T follicular helper cell (primary cell): ENCODE measurements around the gene SIX6.
"Not testable (repeated sequence)": the region's sequence is repeated elsewhere in the genome, so short reads cannot be mapped to it uniquely, and the experiment has no call there.

ENCODE experiments used
- DNase-seq: peaks from one replicate; pipeline ENCODE4 v3.0.0-alpha.2; 2020; ENCODE audit warnings: low read depth
- total RNA-seq, 2 experiments: gene quantifications; one replicate each; lab custom pipeline; 2026; lab: John Stamatoyannopoulos, UW

Gene SIX6
- total RNA-seq = 0 reads per million in 2 experiments

GRCh38 chr14:60508707-60509437 is at the start of gene SIX6:
SIX6 (plus strand) TSS chr14:60509146; CDS start chr14:60509399, 253 bp downstream.
- no peak for DNase-seq

- DNase-seq = not testable (repeated sequence)
Measured at GRCh38 chr14:60480248-60480647, 28.7 kb upstream of the SIX6 start.

- DNase-seq = no peak
Measured at GRCh38 chr14:60482743-60483142, 26.2 kb upstream of the SIX6 start.

DNA sequence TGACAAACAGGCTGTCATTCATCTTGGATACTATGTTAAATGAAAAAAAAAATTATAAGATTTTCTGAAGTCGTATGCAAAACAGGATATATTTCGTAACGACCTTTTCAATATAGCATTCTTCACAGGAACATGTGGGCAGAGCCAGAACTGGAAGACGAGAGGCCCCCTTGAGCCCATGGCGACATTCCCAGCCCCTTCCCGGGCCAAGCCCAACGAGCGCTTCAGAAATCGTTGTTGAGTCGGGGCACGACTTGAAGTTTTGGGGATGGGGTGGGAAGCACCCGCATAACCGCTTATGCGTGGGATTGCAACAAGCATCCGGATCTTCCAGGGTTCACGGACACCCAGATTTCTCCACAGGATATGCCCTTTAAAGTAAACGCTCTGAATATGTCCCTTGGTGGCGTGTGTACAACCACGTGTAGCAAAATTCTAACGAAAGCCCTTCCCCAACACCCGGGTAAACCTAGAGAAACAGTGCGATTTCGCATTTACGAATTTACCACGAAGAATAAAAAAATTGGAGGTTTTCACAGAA is 23.8 kb upstream of the SIX6 start:
- no peak for DNase-seq

DNA sequence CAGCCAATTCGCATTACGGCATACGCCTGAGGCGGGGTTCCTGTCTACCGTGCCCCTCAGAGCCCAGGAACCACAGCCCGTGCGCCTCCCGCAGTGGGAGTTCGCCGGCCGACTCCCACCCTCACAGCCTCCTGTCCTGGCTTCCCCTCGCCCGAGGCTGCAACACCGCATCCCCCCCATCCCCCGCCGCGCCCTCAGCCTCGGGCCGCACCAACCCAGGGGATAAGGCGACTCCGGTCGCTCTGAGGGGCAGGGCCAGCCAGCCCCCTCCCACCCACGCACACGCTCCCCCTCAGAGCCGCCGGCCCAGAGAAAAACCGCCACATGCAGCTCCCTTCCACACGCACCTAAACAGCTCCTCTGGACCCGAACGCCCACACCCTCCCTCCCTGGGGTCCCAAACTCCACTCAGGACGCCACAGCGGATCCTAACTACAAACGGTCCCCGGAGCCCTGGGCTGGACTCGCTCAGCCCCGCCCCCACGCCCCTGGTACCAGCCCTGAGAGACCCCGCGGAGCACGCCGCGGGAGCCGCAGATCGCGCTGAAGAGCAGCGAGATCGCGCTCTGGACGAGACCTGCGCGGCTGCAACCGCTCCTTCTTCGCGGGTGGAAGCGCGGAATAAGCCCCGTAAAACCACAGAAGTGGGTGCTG is 23.2 kb upstream of the SIX6 start, which contains the start of gene C14orf39:
Gene C14orf39, minus strand, starts transcription at position 466 of the 654 bp plus-strand sequence. CDS start 985 bp downstream, outside the sequence.
- DNase-seq = no peak

- no peak for DNase-seq
Measured at GRCh38 chr14:60487211-60487610, 21.7 kb upstream of the SIX6 start.

DNA sequence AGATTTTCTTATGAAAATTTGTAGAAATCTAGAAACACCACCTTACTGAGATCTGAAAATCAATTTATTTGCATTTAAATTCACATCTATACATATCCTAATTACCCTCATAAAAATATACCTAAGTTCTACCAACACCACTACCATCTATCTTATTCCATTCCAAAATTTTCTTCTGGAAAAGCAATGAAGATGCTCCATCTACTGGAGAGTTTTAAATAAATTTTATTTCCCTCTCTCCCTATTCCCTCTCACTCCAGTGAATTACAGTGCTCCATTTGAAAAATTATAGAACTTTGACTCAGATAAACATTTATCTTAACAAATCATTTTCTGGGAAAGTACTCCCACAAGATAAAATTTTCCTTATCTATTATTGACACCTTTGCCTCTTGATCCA is 20.8 kb upstream of the SIX6 start:
- DNase-seq = no peak

- DNase-seq = no peak
Measured at GRCh38 chr14:60490270-60490669, 18.7 kb upstream of the SIX6 start.

GRCh38 chr14:60495946-60496345 is 13.0 kb upstream of the SIX6 start:
- DNase-seq = no peak

- no peak for DNase-seq
Measured at GRCh38 chr14:60502541-60502940, 6.4 kb upstream of the SIX6 start.

DNA sequence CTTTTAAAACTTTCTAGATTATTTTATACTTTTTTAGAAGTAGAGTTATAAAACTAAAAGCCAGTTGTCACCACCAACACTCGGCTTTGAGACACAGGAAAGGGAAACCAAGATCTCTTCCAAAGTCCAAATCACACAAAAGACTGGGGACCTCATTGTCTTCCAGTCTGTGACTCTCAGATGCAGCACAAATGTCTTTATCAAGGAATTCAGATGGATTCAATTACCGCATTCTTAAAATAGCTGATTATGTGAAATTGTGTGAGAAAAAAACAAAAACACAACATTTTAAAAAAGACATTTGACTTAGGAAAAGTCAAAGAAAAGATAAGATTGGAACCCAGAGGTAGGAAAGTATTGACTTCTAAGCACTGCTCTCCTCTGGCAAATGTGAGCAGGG is 3.5 kb upstream of the SIX6 start:
- DNase-seq = no peak

GRCh38 chr14:60506010-60506409 is 2.9 kb upstream of the SIX6 start:
- no peak for DNase-seq

DNA sequence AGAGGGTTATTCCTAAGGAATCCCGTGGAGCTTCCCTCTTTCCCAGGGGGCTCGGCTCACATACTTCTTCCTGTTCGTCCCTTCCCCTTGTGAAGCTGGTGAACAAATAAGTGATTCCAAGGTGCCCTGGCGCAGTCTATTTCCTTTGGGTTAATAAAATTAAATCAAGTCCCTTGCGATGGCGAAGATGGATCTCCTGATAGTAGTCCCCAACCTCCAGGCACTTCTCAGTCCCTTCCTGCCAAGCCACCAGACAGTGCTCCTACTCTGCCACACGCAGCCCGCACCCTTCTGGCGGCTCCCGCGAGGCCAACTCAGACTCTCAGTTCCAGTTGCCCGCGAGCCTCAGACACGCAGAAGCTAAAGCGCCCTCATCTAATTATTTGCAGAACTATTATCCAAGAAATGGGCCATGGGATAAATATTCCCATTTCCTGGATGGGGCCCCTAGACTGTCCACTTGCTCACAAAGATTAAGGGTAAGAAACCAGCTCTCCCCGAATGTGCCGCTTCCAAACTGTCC is 2.4 kb upstream of the SIX6 start:
- DNase-seq = no peak

DNA sequence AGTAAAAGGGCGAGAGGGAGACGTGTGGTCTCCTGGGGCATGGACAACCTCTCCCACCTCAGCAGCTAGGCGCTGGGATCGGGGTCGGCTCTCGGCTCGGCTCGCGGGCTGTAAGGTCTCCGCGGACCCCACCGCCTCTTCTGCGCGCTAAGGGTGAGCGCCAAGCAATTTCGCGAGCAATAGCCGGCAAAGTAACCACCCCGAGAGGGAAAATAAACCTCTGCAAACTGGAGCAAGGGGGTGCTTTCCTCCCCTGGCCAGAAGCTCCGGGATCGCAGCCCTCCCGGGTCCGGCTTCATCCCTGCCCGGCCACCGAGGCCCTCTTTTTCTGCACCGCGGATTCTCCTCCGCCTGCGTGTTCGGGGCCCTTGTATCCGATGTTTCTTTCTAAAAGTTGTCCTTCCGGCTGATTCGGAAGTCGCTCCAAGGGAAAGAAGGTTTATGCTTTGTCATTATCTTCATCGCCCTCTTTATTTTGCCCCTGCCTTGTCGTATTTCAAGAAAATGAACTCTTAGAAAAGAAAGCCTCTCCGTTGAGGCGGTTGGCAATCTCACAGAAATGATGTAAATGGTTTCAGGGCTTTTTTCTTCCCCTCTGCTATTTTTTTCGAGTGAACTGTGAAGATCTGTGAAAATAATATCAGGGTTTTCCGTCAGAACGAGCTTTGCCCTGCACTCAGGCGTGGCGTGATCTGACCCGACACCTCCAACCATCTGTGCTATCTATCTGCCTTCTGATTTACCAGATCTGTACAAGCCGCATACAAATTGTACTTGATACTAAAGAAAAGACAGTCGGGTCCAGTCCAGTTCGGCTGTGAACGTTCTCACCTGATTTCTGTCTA is 1.7 kb upstream of the SIX6 start:
- DNase-seq = no peak

DNA sequence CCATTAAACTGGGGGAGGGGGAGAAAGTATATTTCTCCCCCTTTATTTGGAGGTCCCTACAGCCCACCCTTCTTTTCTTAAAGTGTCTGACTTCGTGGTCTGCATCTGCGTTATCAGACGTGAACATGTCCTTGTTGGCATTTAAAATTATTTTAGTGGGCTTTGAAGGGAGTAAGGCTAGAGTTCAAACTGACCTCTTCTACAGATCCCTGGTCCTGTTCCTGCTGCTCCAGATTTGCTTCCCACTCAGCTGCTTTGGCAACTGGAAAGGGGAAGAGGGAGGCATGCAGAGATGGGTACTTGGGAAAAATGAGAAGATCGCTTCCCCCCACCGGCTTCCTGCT is 611 bp upstream of the SIX6 start:
- no peak for DNase-seq

DNA sequence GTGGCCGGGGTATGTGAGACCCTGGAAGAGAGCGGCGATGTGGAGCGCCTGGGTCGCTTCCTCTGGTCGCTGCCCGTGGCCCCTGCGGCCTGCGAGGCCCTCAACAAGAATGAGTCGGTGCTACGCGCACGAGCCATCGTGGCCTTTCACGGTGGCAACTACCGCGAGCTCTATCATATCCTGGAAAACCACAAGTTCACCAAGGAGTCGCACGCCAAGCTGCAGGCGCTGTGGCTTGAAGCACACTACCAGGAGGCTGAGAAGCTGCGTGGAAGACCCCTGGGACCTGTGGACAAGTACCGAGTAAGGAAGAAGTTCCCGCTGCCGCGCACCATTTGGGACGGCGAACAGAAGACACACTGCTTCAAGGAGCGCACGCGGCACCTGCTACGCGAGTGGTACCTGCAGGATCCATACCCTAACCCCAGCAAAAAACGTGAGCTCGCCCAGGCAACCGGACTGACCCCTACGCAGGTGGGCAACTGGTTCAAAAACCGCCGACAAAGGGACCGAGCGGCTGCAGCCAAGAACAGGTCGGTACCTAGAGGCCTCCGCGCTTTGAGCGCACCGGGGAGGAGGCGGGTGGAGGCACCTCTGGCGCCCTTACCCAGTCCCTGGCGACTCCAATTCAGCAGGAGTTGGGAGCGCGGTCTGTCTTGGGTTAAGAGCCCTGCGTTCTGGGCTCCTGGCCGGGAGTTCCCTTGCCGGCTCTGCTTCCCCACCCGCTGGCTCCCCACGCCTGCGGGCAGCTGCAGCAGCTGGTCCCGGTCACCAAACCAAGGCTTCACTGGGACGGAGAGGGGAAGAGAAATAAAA is 700 bp downstream of the SIX6 start:
- DNase-seq = no peak

- DNase-seq = no peak
Measured at GRCh38 chr14:60510254-60510950, 1.5 kb downstream of the SIX6 start.

DNA sequence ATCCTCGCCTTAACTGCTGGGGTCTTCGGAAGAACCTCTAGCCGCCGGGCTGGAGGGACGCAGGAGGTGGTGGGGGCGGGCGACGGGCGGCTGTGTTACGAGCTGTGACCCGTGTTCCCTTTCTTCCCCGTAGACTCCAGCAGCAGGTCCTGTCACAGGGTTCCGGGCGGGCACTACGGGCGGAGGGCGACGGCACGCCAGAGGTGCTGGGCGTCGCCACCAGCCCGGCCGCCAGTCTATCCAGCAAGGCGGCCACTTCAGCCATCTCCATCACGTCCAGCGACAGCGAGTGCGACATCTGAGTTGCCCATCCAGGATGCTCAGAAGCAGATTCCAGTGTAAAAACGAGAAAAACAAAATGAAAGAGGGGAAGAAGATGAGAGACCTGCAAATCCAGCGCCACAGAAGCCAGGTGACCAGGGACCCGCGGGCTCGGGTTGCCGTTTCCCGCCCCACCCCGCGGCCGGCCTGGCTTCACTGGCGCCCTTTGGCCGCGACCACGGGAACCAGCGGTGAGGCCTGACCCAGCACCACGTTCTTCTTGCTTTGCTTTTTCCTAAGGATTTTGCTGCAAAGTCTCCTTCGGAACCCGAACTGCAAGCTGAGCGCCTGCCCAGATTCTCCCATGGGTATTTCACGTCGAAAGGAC is 2.1 kb downstream of the SIX6 start:
- no peak for DNase-seq

DNA sequence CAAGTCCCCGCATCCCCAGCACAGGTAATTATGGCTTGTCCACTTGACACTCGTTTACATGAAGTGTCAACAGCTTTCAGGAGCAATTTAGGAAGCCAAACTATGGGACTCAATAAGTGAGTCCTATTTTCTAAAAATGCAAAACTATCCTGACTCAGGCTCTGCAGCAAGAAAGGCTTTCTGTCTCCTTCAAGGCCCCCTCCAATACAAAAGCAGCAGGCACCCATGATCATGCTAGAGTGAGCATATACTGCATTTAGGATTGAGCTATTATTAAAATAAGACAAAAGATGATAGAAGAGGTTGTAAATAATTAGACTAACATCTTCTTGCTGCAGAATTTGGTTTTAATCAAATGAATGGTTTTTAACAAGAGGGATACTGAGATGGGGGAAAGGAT is 3.2 kb downstream of the SIX6 start:
- no peak for DNase-seq

GRCh38 chr14:60512973-60513571 is 4.1 kb downstream of the SIX6 start:
- DNase-seq = no peak
